Measurements from ENCODE around the gene RAD54L. TPM values are rescaled to one million over a fixed set of nuclear protein-coding genes. Genes with fewer than 3 reads are reported as not detected.

The RAD54L gene
- total RNA-seq, 1 donor from 2014 or later, result 22.2 TPM

DNA sequence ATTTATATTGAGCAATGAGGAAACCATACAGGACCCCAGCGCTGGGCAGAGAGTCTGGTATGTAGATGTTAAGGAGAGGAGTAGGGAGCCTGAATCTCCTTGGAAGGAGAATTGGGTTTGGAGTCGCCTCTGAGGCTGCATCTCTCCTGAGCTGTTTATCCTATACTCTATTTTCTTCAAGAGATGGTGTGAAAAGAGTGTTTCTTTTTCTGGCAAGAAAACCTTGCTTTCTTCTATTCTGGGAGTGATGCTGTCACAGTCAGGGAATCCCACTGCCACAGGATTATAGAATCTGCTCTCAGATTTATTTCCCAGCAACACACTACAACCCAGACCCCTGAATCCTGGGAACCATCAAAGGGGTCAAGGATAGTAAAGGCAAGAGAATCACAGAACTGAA lies 41.2 kb upstream of the RAD54L start:
- Histone ChIP-seq H3F3A (ENCODE audit: low read depth) (no peaks in the 10 kb centered on the region), H3K27ac (no peak overlapping the region), H3K4me3 (no peak overlapping the region), H3K27me3 (peaks cover 4% of the 10 kb centered on the region), H2AFZ (replicated peaks) (no peak overlapping the region), H3K4me2 (no peak overlapping the region), H3K4me1 (no peaks in the 10 kb centered on the region), H3K79me2 (ENCODE audit: low read depth) (no peaks in the 10 kb centered on the region), H3K9me3 (ENCODE audit: low read depth) (no peaks in the 10 kb centered on the region), H3K9ac (no peak overlapping the region), H4K20me1 (ENCODE audit: low read depth) (no peaks in the 10 kb centered on the region), H3K36me3 (no peaks in the 10 kb centered on the region)
- H3K27me3 Mint-ChIP-seq (ENCODE audit: insufficient read depth, low read depth), result no peaks in the 10 kb centered on the region
- DNase-seq (ENCODE audit: low spot score), result no peak
- no peaks in the 10 kb centered on the region for H3K9me3 Mint-ChIP-seq
- H3K4me3 Mint-ChIP-seq, result no peak overlapping the region
- peaks cover 2% of the 10 kb centered on the region for H3K36me3 Mint-ChIP-seq
- H3K27ac Mint-ChIP-seq, result no peak overlapping the region
- peaks cover 35% of the 10 kb centered on the region for H3K4me1 Mint-ChIP-seq
- no peak for TF ChIP-seq EZH2phosphoT487 (IDR thresholded peaks at IDR 0.05)
- TF ChIP-seq, protein P1, sequence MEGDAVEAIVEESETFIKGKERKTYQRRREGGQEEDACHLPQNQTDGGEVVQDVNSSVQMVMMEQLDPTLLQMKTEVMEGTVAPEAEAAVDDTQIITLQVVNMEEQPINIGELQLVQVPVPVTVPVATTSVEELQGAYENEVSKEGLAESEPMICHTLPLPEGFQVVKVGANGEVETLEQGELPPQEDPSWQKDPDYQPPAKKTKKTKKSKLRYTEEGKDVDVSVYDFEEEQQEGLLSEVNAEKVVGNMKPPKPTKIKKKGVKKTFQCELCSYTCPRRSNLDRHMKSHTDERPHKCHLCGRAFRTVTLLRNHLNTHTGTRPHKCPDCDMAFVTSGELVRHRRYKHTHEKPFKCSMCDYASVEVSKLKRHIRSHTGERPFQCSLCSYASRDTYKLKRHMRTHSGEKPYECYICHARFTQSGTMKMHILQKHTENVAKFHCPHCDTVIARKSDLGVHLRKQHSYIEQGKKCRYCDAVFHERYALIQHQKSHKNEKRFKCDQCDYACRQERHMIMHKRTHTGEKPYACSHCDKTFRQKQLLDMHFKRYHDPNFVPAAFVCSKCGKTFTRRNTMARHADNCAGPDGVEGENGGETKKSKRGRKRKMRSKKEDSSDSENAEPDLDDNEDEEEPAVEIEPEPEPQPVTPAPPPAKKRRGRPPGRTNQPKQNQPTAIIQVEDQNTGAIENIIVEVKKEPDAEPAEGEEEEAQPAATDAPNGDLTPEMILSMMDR (IDR thresholded peaks at IDR 0.05), result no peak
- no peak for TF ChIP-seq EZH2 (IDR thresholded peaks at IDR 0.05)

GRCh38 chr1:46210561-46210960 lies 37.0 kb upstream of the RAD54L start:
- Histone ChIP-seq H3K4me3 (no peak overlapping the region), H3K79me2 (ENCODE audit: low read depth) (no peaks in the 10 kb centered on the region), H3F3A (ENCODE audit: low read depth) (no peaks in the 10 kb centered on the region), H3K27ac (no peak overlapping the region), H3K27me3 (no peaks in the 10 kb centered on the region), H3K9me3 (ENCODE audit: low read depth) (no peaks in the 10 kb centered on the region), H4K20me1 (ENCODE audit: low read depth) (no peaks in the 10 kb centered on the region), H3K36me3 (no peaks in the 10 kb centered on the region), H3K4me2 (no peak overlapping the region), H3K4me1 (no peaks in the 10 kb centered on the region), H2AFZ (replicated peaks) (no peak overlapping the region), H3K9ac (no peak overlapping the region)
- Mint-ChIP-seq H3K27me3 (ENCODE audit: insufficient read depth, low read depth) (no peaks in the 10 kb centered on the region), H3K9me3 (no peaks in the 10 kb centered on the region), H3K36me3 (peaks cover 2% of the 10 kb centered on the region), H3K4me3 (no peak overlapping the region), H3K27ac (no peak overlapping the region), H3K4me1 (peaks cover 10% of the 10 kb centered on the region)
- TF ChIP-seq EZH2 (IDR thresholded peaks at IDR 0.05), result no peak
- TF ChIP-seq, protein P1 (IDR thresholded peaks at IDR 0.05), result no peak
- TF ChIP-seq EZH2phosphoT487 (IDR thresholded peaks at IDR 0.05), result no peak
- DNase-seq (ENCODE audit: low spot score), result no peak

- H3K4me3 ChIP-seq, result no peak overlapping the region
- no peaks in the 10 kb centered on the region for H3K79me2 ChIP-seq (ENCODE audit: low read depth)
- H3F3A ChIP-seq (ENCODE audit: low read depth), result no peaks in the 10 kb centered on the region
- H3K9me3 Mint-ChIP-seq, result no peaks in the 10 kb centered on the region
- TF ChIP-seq, protein P1 (IDR thresholded peaks at IDR 0.05), result no peak
- no peak for TF ChIP-seq EZH2phosphoT487 (IDR thresholded peaks at IDR 0.05)
- no peak for TF ChIP-seq EZH2 (IDR thresholded peaks at IDR 0.05)
- H4K20me1 ChIP-seq (ENCODE audit: low read depth), result no peaks in the 10 kb centered on the region
- no peak overlapping the region for H3K4me2 ChIP-seq
- H3K4me3 Mint-ChIP-seq, result no peak overlapping the region
- no peak overlapping the region for H3K9ac ChIP-seq
- H3K27me3 Mint-ChIP-seq (ENCODE audit: insufficient read depth, low read depth), result no peaks in the 10 kb centered on the region
- no peak overlapping the region for H3K27ac ChIP-seq
- H3K9me3 ChIP-seq (ENCODE audit: low read depth), result no peaks in the 10 kb centered on the region
- H3K36me3 Mint-ChIP-seq, result peaks cover 2% of the 10 kb centered on the region
- H3K27me3 ChIP-seq, result no peaks in the 10 kb centered on the region
- H3K27ac Mint-ChIP-seq, result no peak overlapping the region
- no peak for DNase-seq (ENCODE audit: low spot score)
- no peaks in the 10 kb centered on the region for H3K4me1 ChIP-seq
- H2AFZ ChIP-seq (replicated peaks), result no peak overlapping the region
- H3K4me1 Mint-ChIP-seq, result peaks cover 6% of the 10 kb centered on the region
- no peaks in the 10 kb centered on the region for H3K36me3 ChIP-seq
Measured at GRCh38 chr1:46211051-46211450, 36.5 kb upstream of the RAD54L start.

Data from neural progenitor cell (in vitro differentiated cells).